Kidney epithelial cell (primary cell): ENCODE data around the gene NCOA5. TPM values are rescaled to one million over a fixed set of nuclear protein-coding genes. Genes with fewer than 3 reads are reported as not detected.

Experiments used
- DNase-seq: peaks from one replicate; pipeline ENCODE4 v3.0.0-alpha.2; 2010; ENCODE audit warnings: low read depth
- H3K27me3 ChIP-seq: 2 replicates; pipeline ENCODE4 v1.6.0; 2011; ENCODE audit warnings: low read length; ENCODE audit not compliant: control insufficient read depth, insufficient read depth
- H3K36me3 ChIP-seq: 2 replicates; pipeline ENCODE4 v1.5.1; 2011; ENCODE audit warnings: low read length; ENCODE audit not compliant: control insufficient read depth, insufficient read depth
- H3K4me3 ChIP-seq: 2 replicates; pipeline ENCODE4 v1.5.1; 2011; ENCODE audit warnings: low read depth, mild to moderate bottlenecking, control low read depth, low read length
- CTCF ChIP-seq: IDR thresholded peaks from 2 replicates; pipeline ENCODE4 v1.5.1; 2011; ENCODE audit warnings: mild to moderate bottlenecking, moderate library complexity, low read length, control low read depth, inconsistent platforms; ENCODE audit not compliant: insufficient read depth, poor library complexity, severe bottlenecking
- total RNA-seq: library from RNA; depleted of rRNA; stranded (reverse); fragments of >200 nt; gene quantifications from 2 replicates; pipeline ENCODE4 v1.2.3, GENCODE V29; 2015

NCOA5 gene
- total RNA-seq, 1 donor from 2014 or later = 31.4 TPM

- DNase-seq = no peak
- peaks cover 33% of the 10 kb centered on the region for H3K27me3 ChIP-seq
- H3K4me3 ChIP-seq = no peak overlapping the region
- TF ChIP-seq CTCF = no peak
- peaks cover 2% of the 10 kb centered on the region for H3K36me3 ChIP-seq
Measured at GRCh38 chr20:46060301-46060881, 29.4 kb downstream of the NCOA5 start.

DNA sequence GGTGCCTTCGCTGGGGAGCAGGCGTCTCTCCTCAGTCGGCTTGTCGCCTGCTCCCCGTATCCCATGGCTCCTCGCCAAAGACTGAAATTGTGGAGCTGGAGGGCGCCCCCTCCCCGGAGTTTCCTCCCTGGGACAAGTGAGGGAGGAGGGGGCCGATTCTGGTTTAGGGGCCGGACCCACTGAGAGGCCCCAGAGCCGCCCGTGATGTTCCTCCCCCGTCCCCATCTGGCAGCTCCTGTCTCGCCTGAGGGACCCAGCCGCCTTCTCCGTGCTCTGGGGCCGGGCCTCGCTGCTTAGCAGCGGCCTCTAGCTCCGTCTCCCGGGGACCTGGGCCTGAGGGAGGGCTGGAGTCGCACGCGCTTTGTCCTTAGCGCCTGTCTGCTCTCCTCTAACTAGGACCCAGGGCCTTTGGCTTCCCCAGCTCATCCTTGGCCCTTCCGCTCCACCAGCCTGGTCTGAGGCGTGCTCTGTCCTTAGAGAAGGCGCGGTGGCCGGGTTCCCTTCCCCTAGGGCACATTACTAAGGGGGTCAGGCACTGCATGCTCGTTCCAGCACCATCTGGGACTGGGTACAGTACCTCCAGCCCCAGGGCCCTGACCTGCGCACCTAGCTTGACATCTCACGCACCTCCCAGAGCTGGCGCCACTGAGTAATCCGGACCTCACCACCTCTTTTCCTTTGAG lies 31.0 kb downstream of the NCOA5 start:
- no peak for DNase-seq
- Histone ChIP-seq H3K4me3 (no peak overlapping the region), H3K36me3 (peaks cover 1% of the 10 kb centered on the region), H3K27me3 (peaks cover 33% of the 10 kb centered on the region)
- TF ChIP-seq CTCF = no peak

- no peak for DNase-seq
- Histone ChIP-seq H3K27me3 (peaks cover 33% of the 10 kb centered on the region), H3K36me3 (no peaks in the 10 kb centered on the region), H3K4me3 (no peak overlapping the region)
- TF ChIP-seq CTCF = peak; percentile 51
Measured at GRCh38 chr20:46057856-46058598, 31.7 kb downstream of the NCOA5 start.

GRCh38 chr20:46056970-46057855 lies 32.5 kb downstream of the NCOA5 start:
- Histone ChIP-seq H3K4me3 (no peak overlapping the region), H3K36me3 (no peaks in the 10 kb centered on the region), H3K27me3 (peaks cover 33% of the 10 kb centered on the region)
- no peak for TF ChIP-seq CTCF
- DNase-seq = no peak

- H3K4me3 ChIP-seq = no peak overlapping the region
- H3K27me3 ChIP-seq = peaks cover 33% of the 10 kb centered on the region
- TF ChIP-seq CTCF = no peak
- H3K36me3 ChIP-seq = no peaks in the 10 kb centered on the region
- no peak for DNase-seq
Measured at GRCh38 chr20:46056027-46056833, 33.5 kb downstream of the NCOA5 start.
